ENCODE results near the gene ASMTL. TPM values are rescaled to one million over a fixed set of nuclear protein-coding genes. Genes with fewer than 3 reads are reported as not detected.
"Not testable (repeated sequence)": the region's sequence is repeated elsewhere in the genome, so short reads cannot be mapped to it uniquely, and the experiment has no call there.

Gene ASMTL
- polyA plus RNA-seq, 4 donors: 35.1 to 51.5 (median 41.8) TPM

- peak; percentile 93 to 95 (median 94) for DNase-seq (ENCODE audit: low read depth in 4 of 4, low spot score in 3 of 4)
Measured at GRCh38 chrX:1391707-1392375, 60.9 kb downstream of the ASMTL start, which contains the start of gene SLC25A6. Gene SLC25A6 (minus strand): TSS chrX:1392113. CDS start chrX:1392009, 104 bp downstream.

GRCh38 chrX:1391370-1391706 lies 61.4 kb downstream of the ASMTL start:
- peak in 1 of 4 donors; percentile 80 for DNase-seq (ENCODE audit: low read depth in 4 of 4, low spot score in 3 of 4)

GRCh38 chrX:1390621-1391369 lies 61.9 kb downstream of the ASMTL start:
- no peak for DNase-seq (ENCODE audit: low read depth in 4 of 4, low spot score in 3 of 4)

GRCh38 chrX:1389993-1390285 lies 62.8 kb downstream of the ASMTL start:
- no peak for DNase-seq (ENCODE audit: low read depth in 4 of 4, low spot score in 3 of 4)

- DNase-seq (ENCODE audit: low read depth in 4 of 4, low spot score in 3 of 4): no peak
Measured at GRCh38 chrX:1389181-1389992, 63.3 kb downstream of the ASMTL start.

- DNase-seq (ENCODE audit: low read depth in 4 of 4, low spot score in 3 of 4): no peak
Measured at GRCh38 chrX:1388651-1389050, 64.1 kb downstream of the ASMTL start.

GRCh38 chrX:1387141-1387776 lies 65.5 kb downstream of the ASMTL start:
- DNase-seq (ENCODE audit: low read depth in 4 of 4, low spot score in 3 of 4): no peak

GRCh38 chrX:1386338-1387127 lies 66.2 kb downstream of the ASMTL start:
- no peak for DNase-seq (ENCODE audit: low read depth in 4 of 4, low spot score in 3 of 4)

GRCh38 chrX:1385253-1386223 lies 67.2 kb downstream of the ASMTL start:
- DNase-seq (ENCODE audit: low read depth in 4 of 4, low spot score in 3 of 4): no peak

GRCh38 chrX:1384658-1385252 lies 68.0 kb downstream of the ASMTL start:
- DNase-seq (ENCODE audit: low read depth in 4 of 4, low spot score in 3 of 4): no peak

GRCh38 chrX:1380672-1381233 lies 72.0 kb downstream of the ASMTL start:
- DNase-seq (ENCODE audit: low read depth in 4 of 4, low spot score in 3 of 4): no peak

- DNase-seq (ENCODE audit: low read depth in 4 of 4, low spot score in 3 of 4): no peak
Measured at GRCh38 chrX:1378306-1378759, 74.4 kb downstream of the ASMTL start.

- no peak for DNase-seq (ENCODE audit: low read depth in 4 of 4, low spot score in 3 of 4)
Measured at GRCh38 chrX:1368385-1368698, 84.4 kb downstream of the ASMTL start.

- not testable (repeated sequence) for DNase-seq (ENCODE audit: low read depth in 4 of 4, low spot score in 3 of 4)
Measured at GRCh38 chrX:1366363-1366762, 86.3 kb downstream of the ASMTL start.

- DNase-seq (ENCODE audit: low read depth in 4 of 4, low spot score in 3 of 4): no peak
Measured at GRCh38 chrX:1361910-1362309, 90.8 kb downstream of the ASMTL start.

GRCh38 chrX:1361275-1361674 lies 91.4 kb downstream of the ASMTL start:
- no peak for DNase-seq (ENCODE audit: low read depth in 4 of 4, low spot score in 3 of 4)

GRCh38 chrX:1360171-1360570 lies 92.5 kb downstream of the ASMTL start:
- DNase-seq (ENCODE audit: low read depth in 4 of 4, low spot score in 3 of 4): no peak

- no peak for DNase-seq (ENCODE audit: low read depth in 4 of 4, low spot score in 3 of 4)
Measured at GRCh38 chrX:1359477-1359873, 93.2 kb downstream of the ASMTL start.
